Cardiac muscle cell (in vitro differentiated cells and primary cell): Measurements from ENCODE around the gene CDH1. TPM values are rescaled to one million over a fixed set of nuclear protein-coding genes. Genes with fewer than 3 reads are reported as not detected.

Experiments used
- DNase-seq, 2 donors: peaks; one replicate each; pipeline versions ENCODE4 v3.0.0 to v3.0.0-alpha.2; 2010 to 2017; ENCODE audit warnings: low read depth in 1 of 2, low spot score in 1 of 2
- H3K27ac ChIP-seq: fragments of 200-600 bp; sonication (generic); 2 replicates; pipeline ENCODE4 v1.5.1; 2016
- H3K27me3 ChIP-seq: fragments of 200-600 bp; sonication (generic); 2 replicates; pipeline ENCODE4 v1.6.0; 2016; ENCODE audit warnings: control low read depth
- H3K36me3 ChIP-seq: fragments of 200-600 bp; sonication (generic); 2 replicates; pipeline ENCODE4 v1.5.1; 2016; ENCODE audit warnings: control low read depth
- H3K4me1 ChIP-seq: fragments of 200-600 bp; sonication (generic); 2 replicates; pipeline ENCODE4 v1.8.1; 2017; ENCODE audit warnings: low read depth, mild to moderate bottlenecking, mixed run types
- H3K4me3 ChIP-seq: fragments of 200-600 bp; sonication (generic); 2 replicates; pipeline ENCODE4 v1.5.1; 2016; ENCODE audit warnings: mild to moderate bottlenecking
- H3K9me3 ChIP-seq: fragments of 200-600 bp; sonication (generic); 2 replicates; pipeline ENCODE4 v1.5.1; 2017; ENCODE audit warnings: low read depth, mild to moderate bottlenecking, control low read depth
- polyA plus RNA-seq: library from polyadenylated mRNA; unstranded; fragments of >200 nt; fragmentation: Nextera tagmentation; extraction: Ambion mirVana; gene quantifications from 2 replicates; pipeline ENCODE4 v1.2.1, GENCODE V29; 2016
- total RNA-seq: library from RNA; depleted of rRNA; stranded (reverse); fragments of >200 nt; gene quantifications from 2 replicates; pipeline ENCODE4 v1.2.3, GENCODE V29; 2016
- TF ChIP-seq, protein P1 (sequence below): IDR thresholded peaks from 2 replicates; pipeline ENCODE4 v1.5.1; 2012; ENCODE audit warnings: low read depth, mild to moderate bottlenecking, low read length

CDH1 gene
- total and polyA plus RNA-seq, 2 experiments from 2014 or later, result 0.09 to 1.4 TPM

- Histone ChIP-seq H3K27me3 (no peaks in the 10 kb centered on the region), H3K36me3 (no peaks in the 10 kb centered on the region), H3K9me3 (no peaks in the 10 kb centered on the region), H3K27ac (no peak overlapping the region), H3K4me3 (no peak overlapping the region), H3K4me1 (no peaks in the 10 kb centered on the region)
- TF ChIP-seq, protein P1, sequence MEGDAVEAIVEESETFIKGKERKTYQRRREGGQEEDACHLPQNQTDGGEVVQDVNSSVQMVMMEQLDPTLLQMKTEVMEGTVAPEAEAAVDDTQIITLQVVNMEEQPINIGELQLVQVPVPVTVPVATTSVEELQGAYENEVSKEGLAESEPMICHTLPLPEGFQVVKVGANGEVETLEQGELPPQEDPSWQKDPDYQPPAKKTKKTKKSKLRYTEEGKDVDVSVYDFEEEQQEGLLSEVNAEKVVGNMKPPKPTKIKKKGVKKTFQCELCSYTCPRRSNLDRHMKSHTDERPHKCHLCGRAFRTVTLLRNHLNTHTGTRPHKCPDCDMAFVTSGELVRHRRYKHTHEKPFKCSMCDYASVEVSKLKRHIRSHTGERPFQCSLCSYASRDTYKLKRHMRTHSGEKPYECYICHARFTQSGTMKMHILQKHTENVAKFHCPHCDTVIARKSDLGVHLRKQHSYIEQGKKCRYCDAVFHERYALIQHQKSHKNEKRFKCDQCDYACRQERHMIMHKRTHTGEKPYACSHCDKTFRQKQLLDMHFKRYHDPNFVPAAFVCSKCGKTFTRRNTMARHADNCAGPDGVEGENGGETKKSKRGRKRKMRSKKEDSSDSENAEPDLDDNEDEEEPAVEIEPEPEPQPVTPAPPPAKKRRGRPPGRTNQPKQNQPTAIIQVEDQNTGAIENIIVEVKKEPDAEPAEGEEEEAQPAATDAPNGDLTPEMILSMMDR, result no peak
- peak in 1 of 2 donors; percentile 16 for DNase-seq
Measured at GRCh38 chr16:68762996-68763756, 26.1 kb downstream of the CDH1 start.

GRCh38 chr16:68764862-68765261 is 27.8 kb downstream of the CDH1 start:
- Histone ChIP-seq H3K9me3 (no peaks in the 10 kb centered on the region), H3K4me1 (no peaks in the 10 kb centered on the region), H3K36me3 (no peaks in the 10 kb centered on the region), H3K27me3 (no peaks in the 10 kb centered on the region), H3K27ac (no peak overlapping the region), H3K4me3 (no peak overlapping the region)
- DNase-seq, result no peak
- TF ChIP-seq, protein P1, result no peak

DNA sequence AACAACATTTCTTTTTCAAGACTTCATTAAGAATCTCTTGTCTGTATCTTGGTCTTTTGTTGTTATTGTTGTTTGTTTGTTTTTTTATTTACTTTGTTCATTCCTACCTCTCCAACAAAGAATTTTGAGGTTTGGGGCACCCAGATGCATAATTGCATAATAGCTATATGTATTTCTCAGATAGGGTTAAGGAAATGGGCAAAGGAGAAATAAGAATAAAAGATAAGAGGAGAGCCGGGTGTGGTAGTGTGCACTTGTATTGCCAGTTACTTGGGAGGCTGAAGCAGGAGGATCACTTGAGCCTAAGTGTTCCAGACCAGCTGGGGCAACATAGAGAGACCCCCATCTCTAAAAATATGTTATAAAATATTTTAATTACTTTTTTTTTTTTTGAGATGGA is 30.5 kb downstream of the CDH1 start:
- Histone ChIP-seq H3K36me3 (no peaks in the 10 kb centered on the region), H3K27ac (no peak overlapping the region), H3K27me3 (no peaks in the 10 kb centered on the region), H3K4me3 (no peak overlapping the region), H3K4me1 (peaks cover 8% of the 10 kb centered on the region), H3K9me3 (no peaks in the 10 kb centered on the region)
- no peak for DNase-seq
- TF ChIP-seq, protein P1, result no peak

GRCh38 chr16:68768175-68768574 is 31.1 kb downstream of the CDH1 start:
- Histone ChIP-seq H3K9me3 (no peaks in the 10 kb centered on the region), H3K27ac (no peak overlapping the region), H3K36me3 (no peaks in the 10 kb centered on the region), H3K4me1 (peaks cover 8% of the 10 kb centered on the region), H3K4me3 (no peak overlapping the region), H3K27me3 (no peaks in the 10 kb centered on the region)
- TF ChIP-seq, protein P1, result no peak
- no peak for DNase-seq

- no peaks in the 10 kb centered on the region for H3K9me3 ChIP-seq
- no peak for DNase-seq
- no peak overlapping the region for H3K4me3 ChIP-seq
- H3K4me1 ChIP-seq, result peaks cover 8% of the 10 kb centered on the region
- TF ChIP-seq, protein P1, result no peak
- no peaks in the 10 kb centered on the region for H3K36me3 ChIP-seq
- no peaks in the 10 kb centered on the region for H3K27me3 ChIP-seq
- no peak overlapping the region for H3K27ac ChIP-seq
Measured at GRCh38 chr16:68768771-68769170, 31.7 kb downstream of the CDH1 start.
